ENCODE measurements around the gene LCN12. TPM values are rescaled to one million over a fixed set of nuclear protein-coding genes. Genes with fewer than 3 reads are reported as not detected.

The LCN12 gene
- polyA plus RNA-seq, 4 donors = 2.2 to 88.7 (median 3.4) TPM; not detected in 1

DNA sequence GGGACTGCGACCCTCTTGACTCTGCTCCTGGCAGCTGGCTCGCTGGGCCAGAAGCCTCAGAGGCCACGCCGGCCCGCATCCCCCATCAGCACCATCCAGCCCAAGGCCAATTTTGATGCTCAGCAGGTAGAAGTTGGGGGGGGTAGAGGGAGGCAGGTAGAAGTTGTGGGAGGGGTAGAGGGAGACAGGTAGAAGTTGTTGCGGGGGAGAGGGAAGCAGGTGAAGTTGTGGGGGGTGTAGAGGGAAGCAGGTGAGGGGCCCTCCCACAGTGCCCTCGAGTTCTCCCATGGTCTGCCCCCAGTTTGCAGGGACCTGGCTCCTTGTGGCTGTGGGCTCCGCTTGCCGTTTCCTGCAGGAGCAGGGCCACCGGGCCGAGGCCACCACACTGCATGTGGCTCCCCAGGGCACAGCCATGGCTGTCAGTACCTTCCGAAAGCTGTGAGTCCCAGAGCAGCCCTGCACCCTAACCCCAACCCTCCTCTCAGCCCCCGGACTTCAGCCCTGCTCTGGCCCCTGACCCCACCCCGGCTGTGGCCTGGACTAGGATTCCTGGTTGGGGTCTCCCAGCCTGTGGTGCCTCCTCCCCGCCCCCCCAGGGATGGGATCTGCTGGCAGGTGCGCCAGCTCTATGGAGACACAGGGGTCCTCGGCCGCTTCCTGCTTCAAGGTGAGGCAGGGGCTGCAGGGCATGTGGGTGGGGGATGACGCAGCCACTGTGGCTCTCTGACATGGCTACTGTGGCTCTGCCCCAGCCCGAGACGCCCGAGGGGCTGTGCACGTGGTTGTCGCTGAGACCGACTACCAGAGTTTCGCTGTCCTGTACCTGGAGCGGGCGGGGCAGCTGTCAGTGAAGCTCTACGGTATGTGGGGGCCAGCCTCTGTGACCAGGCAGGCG, 6.5 kb upstream of the LCN12 start:
- H3K4me3 ChIP-seq (ENCODE audit: low read depth in 1 of 3, low read length in 3 of 3) = peak overlapping the region in 2 of 3 donors; percentile 34 to 40
- peaks cover 13 to 42% (median 17%) of the 10 kb centered on the region in 3 donors for H3K36me3 ChIP-seq (ENCODE audit: control insufficient read depth in 3 of 3, insufficient read depth in 2 of 3, low read depth in 1 of 3, low read length in 3 of 3)
- H3K27me3 ChIP-seq (ENCODE audit: control insufficient read depth in 3 of 3, insufficient read depth in 3 of 3, low read length in 3 of 3) = no peaks in the 10 kb centered on the region
- peaks cover 0 to 53% (median 6%) of the 10 kb centered on the region in 3 donors for H3K4me1 ChIP-seq (ENCODE audit: control insufficient read depth in 3 of 3, insufficient read depth in 2 of 3, low read depth in 1 of 3, low read length in 2 of 3)
- 79 to 86% (median 81%) methylated on average over 26 to 30 of the region's 30 CpGs for WGBS, 3 donors
- DNase-seq (peak in 1 of 2 donors; percentile 43), FAIRE-seq (no peak)
- H3K27ac ChIP-seq (ENCODE audit: low read depth in 1 of 3, low read length in 2 of 3) = peak overlapping the region in 2 of 3 donors; percentile 18 to 71
- no peaks in the 10 kb centered on the region for H3K9me3 ChIP-seq (ENCODE audit: control insufficient read depth in 2 of 2, insufficient read depth in 1 of 2, low read depth in 1 of 2, low read length in 1 of 2)

DNA sequence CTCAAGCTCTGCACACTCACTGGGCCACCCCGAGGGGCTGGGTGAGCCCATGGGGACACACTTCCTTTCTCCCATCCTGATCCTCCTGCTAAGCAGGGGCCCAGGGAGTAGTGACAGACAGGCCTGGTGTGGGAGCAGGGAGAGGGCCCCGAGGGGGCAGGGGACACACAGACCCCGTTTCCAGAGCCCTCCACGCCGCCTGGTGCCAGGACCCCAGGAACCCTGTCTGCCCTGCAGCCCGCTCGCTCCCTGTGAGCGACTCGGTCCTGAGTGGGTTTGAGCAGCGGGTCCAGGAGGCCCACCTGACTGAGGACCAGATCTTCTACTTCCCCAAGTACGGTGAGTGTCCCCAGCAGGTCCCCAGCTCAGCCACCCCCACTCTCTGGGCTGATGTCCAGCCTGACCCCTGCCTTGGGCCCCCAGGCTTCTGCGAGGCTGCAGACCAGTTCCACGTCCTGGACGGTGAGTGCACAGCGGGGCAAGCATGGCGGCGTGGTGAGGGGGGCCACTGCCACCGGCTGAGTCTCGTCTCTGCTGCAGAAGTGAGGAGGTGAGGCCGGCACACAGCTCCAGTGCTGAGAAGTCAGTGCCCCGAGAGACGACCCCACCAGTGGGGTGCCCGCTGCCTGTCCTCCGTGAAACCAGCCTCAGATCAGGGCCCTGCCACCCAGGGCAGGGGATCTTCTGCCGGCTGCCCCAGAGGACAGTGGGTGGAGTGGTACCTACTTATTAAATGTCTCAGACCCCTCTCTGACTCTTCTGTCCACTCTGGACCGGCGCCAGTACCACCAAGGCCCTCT, 5.6 kb upstream of the LCN12 start:
- FAIRE-seq = no peak
- Histone ChIP-seq H3K36me3 (ENCODE audit: control insufficient read depth in 3 of 3, insufficient read depth in 2 of 3, low read depth in 1 of 3, low read length in 3 of 3) (peaks cover 7 to 39% (median 10%) of the 10 kb centered on the region in 3 donors), H3K27me3 (ENCODE audit: control insufficient read depth in 3 of 3, insufficient read depth in 3 of 3, low read length in 3 of 3) (no peaks in the 10 kb centered on the region), H3K4me3 (ENCODE audit: low read depth in 1 of 3, low read length in 3 of 3) (peak overlapping the region in 2 of 3 donors; percentile 34 to 40), H3K9me3 (ENCODE audit: control insufficient read depth in 2 of 2, insufficient read depth in 1 of 2, low read depth in 1 of 2, low read length in 1 of 2) (no peaks in the 10 kb centered on the region), H3K27ac (ENCODE audit: low read depth in 1 of 3, low read length in 2 of 3) (peak overlapping the region in 1 of 3 donors; percentile 71), H3K4me1 (ENCODE audit: control insufficient read depth in 3 of 3, insufficient read depth in 2 of 3, low read depth in 1 of 3, low read length in 2 of 3) (peaks cover 0 to 61% (median 6%) of the 10 kb centered on the region in 3 donors)
- 77 to 83% (median 79%) methylated on average over 20 to 27 of the region's 27 CpGs for WGBS, 3 donors
- DNase-seq = no peak

GRCh38 chr9:136947028-136947891, 4.8 kb upstream of the LCN12 start:
- Histone ChIP-seq H3K4me3 (ENCODE audit: low read depth in 1 of 3, low read length in 3 of 3) (no peak overlapping the region), H3K27me3 (ENCODE audit: control insufficient read depth in 3 of 3, insufficient read depth in 3 of 3, low read length in 3 of 3) (no peaks in the 10 kb centered on the region), H3K27ac (ENCODE audit: low read depth in 1 of 3, low read length in 2 of 3) (peak overlapping the region in 1 of 3 donors; percentile 98), H3K9me3 (ENCODE audit: control insufficient read depth in 2 of 2, insufficient read depth in 1 of 2, low read depth in 1 of 2, low read length in 1 of 2) (no peaks in the 10 kb centered on the region), H3K36me3 (ENCODE audit: control insufficient read depth in 3 of 3, insufficient read depth in 2 of 3, low read depth in 1 of 3, low read length in 3 of 3) (peaks cover 0 to 37% (median 1%) of the 10 kb centered on the region in 3 donors), H3K4me1 (ENCODE audit: control insufficient read depth in 3 of 3, insufficient read depth in 2 of 3, low read depth in 1 of 3, low read length in 2 of 3) (peaks cover 0 to 70% (median 6%) of the 10 kb centered on the region in 3 donors)
- 51 to 68% (median 54%) methylated on average over 23 to 26 of the region's 26 CpGs for WGBS, 3 donors
- DNase-seq (no peak), FAIRE-seq (no peak)

GRCh38 chr9:136947955-136948510, 4.0 kb upstream of the LCN12 start:
- H3K36me3 ChIP-seq (ENCODE audit: control insufficient read depth in 3 of 3, insufficient read depth in 2 of 3, low read depth in 1 of 3, low read length in 3 of 3) = peaks cover 0 to 35% (median 0%) of the 10 kb centered on the region in 3 donors
- DNase-seq (peak; percentile 41 to 63), FAIRE-seq (no peak)
- WGBS, 3 donors = 27 to 41% (median 38%) methylated on average over 15 of the region's 15 CpGs
- no peaks in the 10 kb centered on the region for H3K9me3 ChIP-seq (ENCODE audit: control insufficient read depth in 2 of 2, insufficient read depth in 1 of 2, low read depth in 1 of 2, low read length in 1 of 2)
- H3K27ac ChIP-seq (ENCODE audit: low read depth in 1 of 3, low read length in 2 of 3) = peak overlapping the region; percentile 41 to 98 (median 42)
- no peaks in the 10 kb centered on the region for H3K27me3 ChIP-seq (ENCODE audit: control insufficient read depth in 3 of 3, insufficient read depth in 3 of 3, low read length in 3 of 3)
- no peak overlapping the region for H3K4me3 ChIP-seq (ENCODE audit: low read depth in 1 of 3, low read length in 3 of 3)
- H3K4me1 ChIP-seq (ENCODE audit: control insufficient read depth in 3 of 3, insufficient read depth in 2 of 3, low read depth in 1 of 3, low read length in 2 of 3) = peaks cover 0 to 67% (median 6%) of the 10 kb centered on the region in 3 donors

GRCh38 chr9:136949239-136949816, 2.7 kb upstream of the LCN12 start:
- Histone ChIP-seq H3K9me3 (ENCODE audit: control insufficient read depth in 2 of 2, insufficient read depth in 1 of 2, low read depth in 1 of 2, low read length in 1 of 2) (no peaks in the 10 kb centered on the region), H3K36me3 (ENCODE audit: control insufficient read depth in 3 of 3, insufficient read depth in 2 of 3, low read depth in 1 of 3, low read length in 3 of 3) (peaks cover 0 to 40% (median 0%) of the 10 kb centered on the region in 3 donors), H3K4me1 (ENCODE audit: control insufficient read depth in 3 of 3, insufficient read depth in 2 of 3, low read depth in 1 of 3, low read length in 2 of 3) (peaks cover 0 to 62% (median 4%) of the 10 kb centered on the region in 3 donors), H3K27ac (ENCODE audit: low read depth in 1 of 3, low read length in 2 of 3) (peak overlapping the region; percentile 92 to 98 (median 93)), H3K27me3 (ENCODE audit: control insufficient read depth in 3 of 3, insufficient read depth in 3 of 3, low read length in 3 of 3) (no peaks in the 10 kb centered on the region), H3K4me3 (ENCODE audit: low read depth in 1 of 3, low read length in 3 of 3) (peak overlapping the region; percentile 37 to 90 (median 54))
- FAIRE-seq (no peak), DNase-seq (peak; percentile 42 to 84)
- WGBS, 3 donors = 4 to 9% (median 5%) methylated on average over 16 to 22 of the region's 22 CpGs

GRCh38 chr9:136949817-136950655, 2.0 kb upstream of the LCN12 start:
- H3K36me3 ChIP-seq (ENCODE audit: control insufficient read depth in 3 of 3, insufficient read depth in 2 of 3, low read depth in 1 of 3, low read length in 3 of 3) = peaks cover 0 to 46% (median 0%) of the 10 kb centered on the region in 3 donors
- peak; percentile 98 to 99 for DNase-seq
- 1 to 5% (median 3%) methylated on average over 39 to 63 of the region's 63 CpGs for WGBS, 3 donors
- H3K4me3 ChIP-seq (ENCODE audit: low read depth in 1 of 3, low read length in 3 of 3) = peak overlapping the region; percentile 37 to 90 (median 54)
- no peaks in the 10 kb centered on the region for H3K9me3 ChIP-seq (ENCODE audit: control insufficient read depth in 2 of 2, insufficient read depth in 1 of 2, low read depth in 1 of 2, low read length in 1 of 2)
- FAIRE-seq = no peak
- peaks cover 0 to 58% (median 4%) of the 10 kb centered on the region in 3 donors for H3K4me1 ChIP-seq (ENCODE audit: control insufficient read depth in 3 of 3, insufficient read depth in 2 of 3, low read depth in 1 of 3, low read length in 2 of 3)
- peak overlapping the region; percentile 92 to 98 (median 93) for H3K27ac ChIP-seq (ENCODE audit: low read depth in 1 of 3, low read length in 2 of 3)
- H3K27me3 ChIP-seq (ENCODE audit: control insufficient read depth in 3 of 3, insufficient read depth in 3 of 3, low read length in 3 of 3) = no peaks in the 10 kb centered on the region

Data from small intestine (tissue), 7 donors.